Prostate gland (tissue), 2 donors: ENCODE results near the gene ZNF133.

Experiments used
- CTCF ChIP-seq, 4 experiments: fragments of 200-600 bp in 2 of 4; fragments of 450-650 bp in 2 of 4; sonication (generic) in 2 of 4; IDR thresholded peaks; 1 replicate in 3 of 4; 2 replicates in 1 of 4; pipeline ENCODE4 v1.5.1; 2016 to 2019; ENCODE audit warnings: antibody characterized with exemption in 4 of 4, mild to moderate bottlenecking in 2 of 4, moderate library complexity in 2 of 4
- POLR2A ChIP-seq: fragments of 450-650 bp; IDR thresholded peaks from one replicate; pipeline ENCODE4 v1.6.1; 2016; ENCODE audit warnings: antibody characterized with exemption, mild to moderate bottlenecking
- POLR2AphosphoS5 ChIP-seq: sonication (generic); formaldehyde crosslinking; IDR thresholded peaks from one replicate; pipeline ENCODE4 v1.6.1; 2017; ENCODE audit warnings: antibody characterized with exemption

GRCh38 chr20:18360635-18361034, 72.3 kb downstream of the ZNF133 start:
- TF ChIP-seq CTCF (IDR thresholded peaks at IDR 0.05), result no peak
- no peak for TF ChIP-seq POLR2A
- no peak for TF ChIP-seq POLR2AphosphoS5
